ENCODE measurements around the gene OTUD3.

The OTUD3 gene

DNA sequence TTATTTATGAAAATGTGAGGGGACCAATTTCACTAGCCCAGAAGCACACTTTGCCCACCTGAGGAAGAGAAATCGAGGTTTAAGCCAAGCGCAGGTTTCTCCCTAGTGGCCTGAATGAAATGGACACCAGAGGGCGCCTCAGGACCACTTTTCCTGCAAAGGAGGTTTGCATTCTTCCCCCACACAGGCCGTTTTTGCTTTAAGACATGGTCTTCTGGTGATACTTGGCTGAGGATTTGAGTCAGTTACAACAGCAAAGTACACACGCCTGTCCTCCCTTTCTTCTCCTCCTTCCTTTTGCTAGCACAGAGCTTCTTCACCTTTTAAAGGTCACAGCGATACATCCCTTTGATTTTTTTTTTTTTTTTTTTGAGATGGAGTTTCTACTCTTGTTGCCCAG, 35.9 kb downstream of the OTUD3 start:
- H3K4me2 ChIP-seq, result no peak overlapping the region
- H3K36me3 ChIP-seq, result peaks cover 19 to 32% (median 25%) of the 10 kb centered on the region in 11 experiments
- H3K27ac ChIP-seq, result no peak overlapping the region
- H3K9me3 ChIP-seq (replicated peaks in 1 of 11), result no peaks in the 10 kb centered on the region
- no peaks in the 10 kb centered on the region for H3K27me3 ChIP-seq
- H3K9ac ChIP-seq, result no peak overlapping the region
- peaks cover 0 to 11% (median 0%) of the 10 kb centered on the region in 10 experiments; a peak in 2 of 20 replicates for H3K4me1 ChIP-seq
- no peak overlapping the region for H3K4me3 ChIP-seq
- peaks cover 0 to 17% (median 4%) of the 10 kb centered on the region in 11 experiments; a peak in 8 of 22 replicates for H4K20me1 ChIP-seq
- no peak for TF ChIP-seq Cebpa-rat (IDR thresholded peaks at IDR 0.05)

DNA sequence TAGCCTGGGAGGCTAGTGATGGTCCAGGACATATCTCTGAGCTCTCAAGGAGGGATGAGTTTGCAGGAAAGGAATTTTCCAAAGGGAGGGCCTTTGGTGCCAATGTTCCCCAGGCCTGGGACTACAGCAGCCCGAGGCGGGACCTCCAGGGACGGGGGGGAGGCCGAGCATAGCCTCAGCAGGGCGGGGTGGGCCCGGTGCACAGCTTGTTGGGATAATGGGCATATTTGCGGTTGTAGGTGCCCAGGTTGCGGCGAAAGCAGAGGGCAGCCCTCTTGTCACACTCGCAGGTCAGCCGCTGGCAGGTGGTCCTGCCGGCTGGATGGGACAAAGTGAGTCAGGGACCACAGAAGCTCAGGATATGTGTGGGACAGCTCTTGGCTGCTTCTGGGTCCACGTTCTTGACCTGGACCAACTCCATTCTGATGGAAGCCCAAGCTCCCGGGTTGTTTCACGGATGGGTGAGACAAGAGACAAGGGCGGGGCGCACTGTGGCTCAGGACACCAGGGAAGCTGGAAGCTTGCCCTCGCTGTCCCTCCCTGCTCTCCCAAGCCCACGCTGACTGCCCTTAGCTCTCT, 38.0 kb downstream of the OTUD3 start:
- Histone ChIP-seq H3K27ac (no peak overlapping the region), H3K4me1 (peaks cover 4 to 13% (median 8%) of the 10 kb centered on the region in 10 experiments; a peak in 17 of 20 replicates), H3K36me3 (peaks cover 0 to 10% (median 4%) of the 10 kb centered on the region in 11 experiments; a peak in 8 of 22 replicates), H4K20me1 (peaks cover 0 to 8% (median 0%) of the 10 kb centered on the region in 11 experiments; a peak in 4 of 22 replicates), H3K9me3 (replicated peaks in 1 of 11) (no peaks in the 10 kb centered on the region), H3K27me3 (no peaks in the 10 kb centered on the region), H3K9ac (0 out of 22 replicates have a peak overlapping the region, but pooled peaks of 1 of the 11 experiments have one; percentile 19), H3K4me3 (no peak overlapping the region), H3K4me2 (no peak overlapping the region)
- TF ChIP-seq Cebpa-rat (IDR thresholded peaks at IDR 0.05), result no peak

DNA sequence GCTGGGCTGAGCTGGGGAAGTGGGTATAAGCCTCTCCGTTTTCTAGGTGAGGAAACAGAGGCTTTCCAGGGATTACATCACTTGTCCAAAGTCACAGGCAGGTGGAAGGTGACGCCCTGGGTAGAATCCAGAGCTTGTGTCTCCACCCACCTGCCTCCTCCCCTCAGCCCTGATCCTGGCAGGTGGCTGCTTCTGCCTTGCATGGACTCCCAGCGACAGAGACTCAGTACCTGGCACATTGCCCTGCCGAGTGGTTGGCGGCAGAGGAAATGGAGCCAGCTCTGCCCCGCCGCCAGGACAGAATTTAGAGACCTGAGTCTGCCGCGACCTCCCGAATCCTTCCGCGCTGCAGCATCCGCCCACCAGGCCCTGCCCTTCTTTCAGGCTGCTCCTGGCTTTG, 39.1 kb downstream of the OTUD3 start:
- Histone ChIP-seq H3K4me1 (peaks cover 6 to 17% (median 10%) of the 10 kb centered on the region in 10 experiments; a peak in 17 of 20 replicates), H3K4me2 (no peak overlapping the region), H3K27ac (no peak overlapping the region), H3K36me3 (no peaks in the 10 kb centered on the region), H3K9ac (no peak overlapping the region), H3K9me3 (replicated peaks in 1 of 11) (no peaks in the 10 kb centered on the region), H4K20me1 (no peaks in the 10 kb centered on the region; a peak in 2 of 22 replicates), H3K4me3 (no peak overlapping the region), H3K27me3 (no peaks in the 10 kb centered on the region)
- TF ChIP-seq Cebpa-rat (IDR thresholded peaks at IDR 0.05), result no peak

DNA sequence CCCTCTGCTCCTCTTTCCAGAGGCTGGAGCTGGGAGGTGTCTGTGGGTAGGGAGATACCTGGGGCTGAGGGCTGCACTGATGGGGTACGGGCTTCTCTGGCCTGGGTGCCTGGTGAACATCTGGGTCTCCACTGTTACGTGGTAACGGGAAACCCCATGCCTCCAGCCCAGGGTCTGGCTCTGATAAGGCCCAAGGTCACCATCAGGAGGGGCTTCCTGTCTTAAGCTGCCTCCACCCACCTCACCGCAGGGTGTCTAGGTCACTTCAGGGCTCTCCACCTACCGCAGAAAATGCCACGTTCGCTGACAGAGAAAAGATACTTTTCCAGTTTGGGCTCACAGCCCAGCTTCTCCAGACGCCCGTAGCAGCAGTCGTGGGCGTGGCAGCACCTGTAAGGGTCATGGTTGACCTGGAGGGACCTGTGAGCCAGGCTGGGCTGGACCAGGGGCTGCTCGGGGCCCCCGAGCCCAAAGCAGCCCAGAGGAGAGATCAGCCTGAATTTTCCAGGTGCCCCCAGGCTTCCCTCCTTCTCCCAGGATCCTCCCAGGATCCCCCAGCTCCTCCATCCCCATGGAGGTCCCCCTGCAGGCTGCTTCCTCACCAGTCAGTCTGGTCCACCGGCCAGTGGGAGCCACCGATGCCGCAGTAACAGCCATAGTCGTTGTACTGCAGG, 40.0 kb downstream of the OTUD3 start:
- no peak overlapping the region for H3K4me2 ChIP-seq
- no peaks in the 10 kb centered on the region; a peak in 1 of 22 replicates for H4K20me1 ChIP-seq
- no peaks in the 10 kb centered on the region for H3K9me3 ChIP-seq (replicated peaks in 1 of 11)
- no peak overlapping the region for H3K4me3 ChIP-seq
- H3K27me3 ChIP-seq, result no peaks in the 10 kb centered on the region
- TF ChIP-seq Cebpa-rat (IDR thresholded peaks at IDR 0.05), result no peak
- H3K27ac ChIP-seq, result no peak overlapping the region
- H3K36me3 ChIP-seq, result no peaks in the 10 kb centered on the region
- H3K4me1 ChIP-seq, result peaks cover 6 to 17% (median 10%) of the 10 kb centered on the region in 10 experiments; a peak in 17 of 20 replicates
- no peak overlapping the region; a peak in 1 of 22 replicates for H3K9ac ChIP-seq

DNA sequence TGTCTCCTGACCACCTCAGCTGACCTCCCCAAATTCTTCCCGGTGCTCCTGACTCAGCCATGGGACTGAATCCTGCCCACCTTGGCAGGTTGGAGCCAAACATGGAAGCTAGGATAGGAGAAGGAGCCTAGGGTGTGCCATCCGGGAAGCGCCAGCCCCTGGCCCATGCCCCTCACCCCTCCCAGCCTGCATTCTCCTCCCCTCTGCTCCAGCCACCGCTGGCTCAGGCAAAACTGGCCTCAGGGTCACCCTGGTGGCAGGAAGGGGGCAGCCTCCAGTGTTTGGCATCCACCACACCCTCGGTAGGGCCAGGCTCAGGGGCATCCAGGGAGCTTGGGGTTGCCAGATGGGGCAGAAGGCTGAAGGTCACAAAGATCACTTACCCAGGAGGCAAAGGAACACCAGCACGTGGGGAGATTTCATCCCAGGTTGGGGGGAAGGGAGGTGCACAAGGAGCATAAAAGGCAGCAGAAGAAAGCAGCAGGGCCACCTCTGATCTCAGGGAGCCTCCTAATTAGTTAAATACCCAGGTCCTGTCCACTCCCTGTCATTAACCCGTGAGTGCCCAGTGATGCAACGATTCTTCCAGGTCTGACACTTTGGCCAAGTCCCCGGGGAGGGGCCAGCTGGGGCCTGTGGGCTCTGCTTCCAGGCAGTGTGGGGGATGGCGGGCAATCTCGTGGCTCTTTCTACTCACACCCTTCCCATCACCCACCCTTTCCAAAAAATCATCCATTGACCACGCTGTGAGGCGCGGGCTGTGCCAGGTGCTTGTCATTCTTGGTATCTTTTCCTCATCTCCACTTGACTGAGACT, 41.1 kb downstream of the OTUD3 start, which contains the start of gene PLA2G2E:
PLA2G2E (minus strand) TSS at position 481 of the 816 bp plus-strand sequence; CDS start at position 423, 58 bp downstream.
- no peaks in the 10 kb centered on the region for H3K27me3 ChIP-seq
- no peak for TF ChIP-seq Cebpa-rat (IDR thresholded peaks at IDR 0.05)
- H3K27ac ChIP-seq, result no peak within 1 kb of the TSS
- no peaks in the 10 kb centered on the region for H3K9me3 ChIP-seq (replicated peaks in 1 of 11)
- no peak within 1 kb of the TSS for H3K4me3 ChIP-seq
- H3K4me1 ChIP-seq, result peaks cover 6 to 14% (median 10%) of the 10 kb centered on the region in 10 experiments; a peak in 17 of 20 replicates
- no peaks in the 10 kb centered on the region for H3K36me3 ChIP-seq
- 0 out of 22 replicates have a peak within 1 kb of the TSS, but pooled peaks of 1 of the 11 experiments have one; percentile 50 for H3K4me2 ChIP-seq
- H4K20me1 ChIP-seq, result no peaks in the 10 kb centered on the region; a peak in 1 of 22 replicates
- H3K9ac ChIP-seq, result no peak within 1 kb of the TSS

DNA sequence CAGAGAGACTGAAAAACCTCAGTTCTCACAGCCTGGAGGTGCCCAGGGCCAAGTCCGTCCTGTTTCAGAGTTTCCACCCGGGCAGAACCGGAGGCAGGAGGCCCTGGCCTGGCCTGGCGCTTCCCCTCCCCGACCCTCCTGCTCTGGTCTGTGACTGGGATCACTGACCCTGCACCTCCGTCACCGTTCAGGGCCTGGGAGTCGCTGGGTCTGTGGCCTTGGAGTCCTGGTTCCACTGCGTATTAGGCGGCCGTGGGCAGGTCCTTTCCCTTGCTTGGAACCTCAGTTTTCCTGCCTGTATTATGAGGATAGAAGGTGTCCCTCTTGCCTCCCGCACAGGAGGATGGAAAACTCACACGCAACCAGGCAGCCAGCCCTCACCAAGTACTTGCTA, 41.8 kb downstream of the OTUD3 start:
- Histone ChIP-seq H4K20me1 (no peaks in the 10 kb centered on the region; a peak in 1 of 22 replicates), H3K27me3 (no peaks in the 10 kb centered on the region), H3K4me3 (no peak overlapping the region), H3K9me3 (replicated peaks in 1 of 11) (no peaks in the 10 kb centered on the region), H3K36me3 (no peaks in the 10 kb centered on the region), H3K4me2 (no peak overlapping the region), H3K9ac (no peak overlapping the region), H3K4me1 (peaks cover 2 to 14% (median 10%) of the 10 kb centered on the region in 10 experiments; a peak in 17 of 20 replicates), H3K27ac (no peak overlapping the region)
- TF ChIP-seq Cebpa-rat (IDR thresholded peaks at IDR 0.05), result no peak

DNA sequence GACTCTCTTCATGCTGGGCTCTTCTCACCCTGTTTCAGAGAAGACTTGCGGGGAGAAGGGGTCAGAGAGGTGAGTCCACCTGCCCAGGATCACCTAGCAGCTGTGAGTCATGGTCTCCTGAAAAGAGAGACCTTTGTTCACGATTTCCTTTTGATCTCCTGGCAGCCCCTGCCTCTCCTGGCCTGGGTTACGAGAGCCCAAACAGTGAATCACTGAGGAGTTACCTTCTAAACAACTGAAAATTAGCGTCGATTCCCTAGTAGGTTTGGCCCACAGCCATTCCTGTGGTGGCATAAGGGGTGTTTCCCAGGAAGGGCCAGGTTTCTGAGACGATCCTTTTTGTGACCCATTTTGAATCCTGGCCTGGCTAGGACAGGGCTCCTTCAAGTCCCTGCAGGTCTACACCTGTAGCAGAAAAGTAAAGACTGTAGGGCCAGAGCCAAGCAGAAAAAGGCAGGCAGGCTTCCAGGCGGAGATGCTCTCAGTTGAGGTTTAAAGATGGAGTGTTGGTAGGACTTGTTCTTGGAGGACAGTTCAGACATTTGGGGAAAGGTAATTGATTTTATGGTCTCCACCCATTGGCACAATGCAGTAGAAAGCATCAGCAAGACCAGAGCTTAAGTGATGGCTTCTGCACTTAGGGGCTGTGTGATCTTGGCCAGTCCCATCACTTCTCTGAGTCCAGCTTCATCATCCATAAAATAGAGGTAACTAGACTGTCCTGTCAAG, 43.3 kb downstream of the OTUD3 start:
- Histone ChIP-seq H3K4me3 (no peak overlapping the region), H3K9me3 (replicated peaks in 1 of 11) (peaks cover 2 to 15% (median 7%) of the 10 kb centered on the region in 11 experiments; a peak in 20 of 22 replicates), H3K9ac (no peak overlapping the region), H3K4me1 (peaks cover 0 to 14% (median 9%) of the 10 kb centered on the region in 10 experiments; a peak in 15 of 20 replicates), H3K4me2 (peak overlapping the region in 8 of 11 experiments; percentile 14 to 57 (median 33); a peak in 11 of 22 replicates), H3K27me3 (no peaks in the 10 kb centered on the region), H3K36me3 (no peaks in the 10 kb centered on the region), H3K27ac (no peak overlapping the region), H4K20me1 (no peaks in the 10 kb centered on the region; a peak in 1 of 22 replicates)
- TF ChIP-seq Cebpa-rat (IDR thresholded peaks at IDR 0.05), result no peak
